ENCODE measurements around the gene FBXO47.

DNA sequence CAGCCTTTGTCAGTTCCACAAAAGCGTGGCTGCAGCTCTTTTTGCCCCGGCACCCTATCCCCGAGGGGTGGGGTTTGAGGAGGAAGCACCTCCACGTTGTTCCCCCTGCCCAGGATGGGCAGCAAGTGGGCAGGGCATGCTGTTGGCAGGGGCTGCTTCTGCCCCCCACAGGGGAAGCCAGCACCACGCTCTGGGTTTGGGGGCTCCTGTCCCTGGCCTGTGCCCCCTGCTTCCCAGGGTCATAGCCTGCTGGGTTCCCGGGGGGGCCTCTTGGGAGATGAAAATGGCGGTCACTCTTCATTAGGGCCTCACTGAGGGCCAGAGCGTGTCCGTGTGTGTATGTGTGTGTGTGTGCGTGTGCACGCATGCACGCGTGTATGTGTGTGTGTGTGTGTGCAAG lies 74.6 kb downstream of the FBXO47 start:
- TF ChIP-seq POLR2A (IDR thresholded peaks at IDR 0.05) (no peak), CTCF (IDR thresholded peaks at IDR 0.05) (no peak), POLR2AphosphoS5 (IDR thresholded peaks at IDR 0.05) (no peak), EP300 (IDR thresholded peaks at IDR 0.05) (no peak)
